Activated T-helper 2 cell treated with anti-CD3 and anti-CD28 coated beads, Interferon-gamma antibody, Interleukin-2, Interleukin-4, amounts not matched to agents 10 μg/mL and 5 μg/mL and 100 μg/mL, durations not matched to agents 14 hours and 24 hours and 36 hours (primary cell): ENCODE measurements around the gene METTL16. TPM values are rescaled to one million over a fixed set of nuclear protein-coding genes. Genes with fewer than 3 reads are reported as not detected.
"Not testable (repeated sequence)": the region's sequence is repeated elsewhere in the genome, so short reads cannot be mapped to it uniquely, and the experiment has no call there.

ENCODE experiments used
- DNase-seq: peaks from one replicate; pipeline ENCODE4 v3.0.0; 2021; ENCODE audit warnings: low spot score
- H3K27ac Mint-ChIP-seq: one replicate; pipeline ENCODE4 v1.8.0; 2021; ENCODE audit warnings: mixed read lengths
- H3K27me3 Mint-ChIP-seq: one replicate; pipeline ENCODE4 v1.8.0; 2021; ENCODE audit warnings: low read depth, mixed read lengths
- H3K36me3 Mint-ChIP-seq: one replicate; pipeline ENCODE4 v1.8.0; 2021; ENCODE audit warnings: low read depth, mixed read lengths
- H3K4me1 Mint-ChIP-seq: one replicate; pipeline ENCODE4 v1.8.0; 2021; ENCODE audit warnings: low read depth, mixed read lengths
- H3K4me3 Mint-ChIP-seq: one replicate; pipeline ENCODE4 v1.8.0; 2021; ENCODE audit warnings: low read depth, mild to moderate bottlenecking, moderate library complexity, mixed read lengths
- H3K9me3 Mint-ChIP-seq: one replicate; pipeline ENCODE4 v1.8.0; 2021; ENCODE audit warnings: mixed read lengths
- intact Hi-C: fragments of 100-400 bp; cut with micrococcal nuclease; formaldehyde crosslinking; loops from one replicate; pipeline ENCODE4 v1.15.1; 2023
- total RNA-seq: library from RNA; stranded (reverse); gene quantifications from 2 replicates; pipeline ENCODE4 v1.2.3, GENCODE V29; 2022

The METTL16 gene
- total RNA-seq, 1 donor from 2014 or later = 49.2 TPM

- H3K4me1 Mint-ChIP-seq = peaks cover 16% of the 10 kb centered on the region
- H3K9me3 Mint-ChIP-seq, H3K27ac Mint-ChIP-seq, H3K4me3 Mint-ChIP-seq, H3K36me3 Mint-ChIP-seq, DNase-seq, H3K27me3 Mint-ChIP-seq, intact Hi-C loops: not testable (repeated sequence)
Observed at GRCh38 chr17:2486709-2487108, 25.0 kb downstream of the METTL16 start.

GRCh38 chr17:2485970-2486369, 25.7 kb downstream of the METTL16 start:
- no peak overlapping the region for H3K27ac Mint-ChIP-seq
- intact Hi-C loops = no loop called here
- no peaks in the 10 kb centered on the region for H3K27me3 Mint-ChIP-seq
- no peaks in the 10 kb centered on the region for H3K9me3 Mint-ChIP-seq
- no peak for DNase-seq
- H3K36me3 Mint-ChIP-seq = peaks cover 5% of the 10 kb centered on the region
- H3K4me1 Mint-ChIP-seq = peaks cover 19% of the 10 kb centered on the region
- no peak overlapping the region for H3K4me3 Mint-ChIP-seq

- Mint-ChIP-seq H3K9me3 (no peaks in the 10 kb centered on the region), H3K4me1 (peaks cover 19% of the 10 kb centered on the region), H3K4me3 (no peak overlapping the region), H3K27me3 (no peaks in the 10 kb centered on the region), H3K36me3 (peaks cover 3% of the 10 kb centered on the region), H3K27ac (no peak overlapping the region)
- no peak for DNase-seq
- intact Hi-C loops = no loop called here
Observed at GRCh38 chr17:2485543-2485942, 26.1 kb downstream of the METTL16 start.

- no peak overlapping the region for H3K4me3 Mint-ChIP-seq
Observed at GRCh38 chr17:2484876-2485275, 26.8 kb downstream of the METTL16 start.

GRCh38 chr17:2483084-2483483, 28.6 kb downstream of the METTL16 start:
- Mint-ChIP-seq H3K27ac (no peak overlapping the region), H3K4me1 (peaks cover 19% of the 10 kb centered on the region), H3K36me3 (peaks cover 3% of the 10 kb centered on the region), H3K4me3 (no peak overlapping the region), H3K9me3 (no peaks in the 10 kb centered on the region), H3K27me3 (no peaks in the 10 kb centered on the region)
- no peak for DNase-seq
- intact Hi-C loops = no loop called here

More at GRCh38 chr17:2484876-2485275, 26.8 kb downstream of the METTL16 start:
- no peak overlapping the region for H3K27ac Mint-ChIP-seq
- DNase-seq = no peak
- peaks cover 3% of the 10 kb centered on the region for H3K36me3 Mint-ChIP-seq
- H3K9me3 Mint-ChIP-seq = no peaks in the 10 kb centered on the region
- intact Hi-C loops = no loop called here
- H3K4me1 Mint-ChIP-seq = peaks cover 19% of the 10 kb centered on the region
- H3K27me3 Mint-ChIP-seq = no peaks in the 10 kb centered on the region

- H3K36me3 Mint-ChIP-seq = peaks cover 9% of the 10 kb centered on the region
- H3K27ac Mint-ChIP-seq = peak overlapping the region; percentile 58
- no peaks in the 10 kb centered on the region for H3K9me3 Mint-ChIP-seq
- intact Hi-C loops = no loop called here
- DNase-seq = no peak
- H3K27me3 Mint-ChIP-seq = no peaks in the 10 kb centered on the region
- peaks cover 19% of the 10 kb centered on the region for H3K4me1 Mint-ChIP-seq
- no peak overlapping the region for H3K4me3 Mint-ChIP-seq
Observed at GRCh38 chr17:2482218-2482617, 29.5 kb downstream of the METTL16 start.

GRCh38 chr17:2481760-2482159, 29.9 kb downstream of the METTL16 start:
- H3K4me1 Mint-ChIP-seq = peaks cover 15% of the 10 kb centered on the region
- intact Hi-C loops = no loop called here

GRCh38 chr17:2478458-2478857, 33.2 kb downstream of the METTL16 start:
- intact Hi-C loops = no loop called here
- no peak for DNase-seq
- Mint-ChIP-seq H3K27me3 (no peaks in the 10 kb centered on the region), H3K36me3 (peaks cover 30% of the 10 kb centered on the region), H3K4me3 (no peak overlapping the region), H3K9me3 (no peaks in the 10 kb centered on the region), H3K27ac (no peak overlapping the region), H3K4me1 (peaks cover 15% of the 10 kb centered on the region)

More at GRCh38 chr17:2481760-2482159, 29.9 kb downstream of the METTL16 start:
- H3K27me3 Mint-ChIP-seq = no peaks in the 10 kb centered on the region
- no peak overlapping the region for H3K27ac Mint-ChIP-seq
- DNase-seq = no peak
- H3K9me3 Mint-ChIP-seq = no peaks in the 10 kb centered on the region
- H3K36me3 Mint-ChIP-seq = peaks cover 9% of the 10 kb centered on the region
- no peak overlapping the region for H3K4me3 Mint-ChIP-seq

GRCh38 chr17:2475056-2475455, 36.6 kb downstream of the METTL16 start:
- DNase-seq = no peak
- no peaks in the 10 kb centered on the region for H3K9me3 Mint-ChIP-seq
- intact Hi-C loops = no loop called here
- H3K36me3 Mint-ChIP-seq = peaks cover 44% of the 10 kb centered on the region
- H3K27me3 Mint-ChIP-seq = no peaks in the 10 kb centered on the region
- H3K4me1 Mint-ChIP-seq = no peaks in the 10 kb centered on the region
- no peak overlapping the region for H3K27ac Mint-ChIP-seq
- H3K4me3 Mint-ChIP-seq = no peak overlapping the region

GRCh38 chr17:2474371-2474770, 37.3 kb downstream of the METTL16 start:
- no peaks in the 10 kb centered on the region for H3K9me3 Mint-ChIP-seq
- H3K27ac Mint-ChIP-seq = no peak overlapping the region
- no peak for DNase-seq
- no peaks in the 10 kb centered on the region for H3K4me1 Mint-ChIP-seq
- no peak overlapping the region for H3K4me3 Mint-ChIP-seq
- H3K27me3 Mint-ChIP-seq = no peaks in the 10 kb centered on the region
- intact Hi-C loops = no loop called here
- peaks cover 51% of the 10 kb centered on the region for H3K36me3 Mint-ChIP-seq

- H3K9me3 Mint-ChIP-seq = no peaks in the 10 kb centered on the region
- no peak for DNase-seq
- H3K27ac Mint-ChIP-seq = no peak overlapping the region
- no peaks in the 10 kb centered on the region for H3K4me1 Mint-ChIP-seq
- H3K36me3 Mint-ChIP-seq = peaks cover 52% of the 10 kb centered on the region
- no peak overlapping the region for H3K4me3 Mint-ChIP-seq
- intact Hi-C loops = no loop called here
- H3K27me3 Mint-ChIP-seq = no peaks in the 10 kb centered on the region
Observed at GRCh38 chr17:2468270-2468669, 43.4 kb downstream of the METTL16 start.

GRCh38 chr17:2466931-2467330, 44.8 kb downstream of the METTL16 start:
- Mint-ChIP-seq H3K4me1 (no peaks in the 10 kb centered on the region), H3K4me3 (no peak overlapping the region), H3K27me3 (no peaks in the 10 kb centered on the region), H3K27ac (no peak overlapping the region), H3K36me3 (peaks cover 60% of the 10 kb centered on the region), H3K9me3 (no peaks in the 10 kb centered on the region)
- intact Hi-C loops = no loop called here
- DNase-seq = no peak

GRCh38 chr17:2462481-2462880, 49.2 kb downstream of the METTL16 start:
- Mint-ChIP-seq H3K4me3 (no peak overlapping the region), H3K36me3 (peaks cover 66% of the 10 kb centered on the region), H3K4me1 (peaks cover 4% of the 10 kb centered on the region), H3K9me3 (no peaks in the 10 kb centered on the region), H3K27me3 (no peaks in the 10 kb centered on the region), H3K27ac (no peak overlapping the region)
- intact Hi-C loops = no loop called here
- DNase-seq = no peak

GRCh38 chr17:2459917-2460271, 51.8 kb downstream of the METTL16 start:
- intact Hi-C loops = no loop called here
- Mint-ChIP-seq H3K4me1 (peaks cover 4% of the 10 kb centered on the region), H3K4me3 (no peak overlapping the region), H3K36me3 (peaks cover 66% of the 10 kb centered on the region), H3K27me3 (no peaks in the 10 kb centered on the region), H3K9me3 (no peaks in the 10 kb centered on the region), H3K27ac (no peak overlapping the region)
- no peak for DNase-seq
